Keratinocyte (primary cell): Measurements from ENCODE around the gene CCL15.

Experiments
- EZH2 ChIP-seq: IDR thresholded peaks from one replicate; pipeline ENCODE4 v1.6.1; 2012; ENCODE audit warnings: inconsistent platforms, mild to moderate bottlenecking, low read length, moderate library complexity
- TF ChIP-seq, protein P1 (sequence below), 3 experiments: IDR thresholded peaks in 1 of 3; conservative IDR thresholded peaks in 1 of 3; optimal IDR thresholded peaks in 1 of 3; 2 replicates in 2 of 3; 3 replicates in 1 of 3; pipeline versions ENCODE3 to v1.5.1; 2011; ENCODE audit warnings: low read length in 3 of 3, mild to moderate bottlenecking in 3 of 3, moderate library complexity in 2 of 3, control low read depth in 1 of 3, inconsistent platforms in 1 of 3; ENCODE audit not compliant: insufficient read depth in 2 of 3; ENCODE audit errors: extremely low read depth in 1 of 3

- TF ChIP-seq EZH2 = no peak
- TF ChIP-seq, protein P1, sequence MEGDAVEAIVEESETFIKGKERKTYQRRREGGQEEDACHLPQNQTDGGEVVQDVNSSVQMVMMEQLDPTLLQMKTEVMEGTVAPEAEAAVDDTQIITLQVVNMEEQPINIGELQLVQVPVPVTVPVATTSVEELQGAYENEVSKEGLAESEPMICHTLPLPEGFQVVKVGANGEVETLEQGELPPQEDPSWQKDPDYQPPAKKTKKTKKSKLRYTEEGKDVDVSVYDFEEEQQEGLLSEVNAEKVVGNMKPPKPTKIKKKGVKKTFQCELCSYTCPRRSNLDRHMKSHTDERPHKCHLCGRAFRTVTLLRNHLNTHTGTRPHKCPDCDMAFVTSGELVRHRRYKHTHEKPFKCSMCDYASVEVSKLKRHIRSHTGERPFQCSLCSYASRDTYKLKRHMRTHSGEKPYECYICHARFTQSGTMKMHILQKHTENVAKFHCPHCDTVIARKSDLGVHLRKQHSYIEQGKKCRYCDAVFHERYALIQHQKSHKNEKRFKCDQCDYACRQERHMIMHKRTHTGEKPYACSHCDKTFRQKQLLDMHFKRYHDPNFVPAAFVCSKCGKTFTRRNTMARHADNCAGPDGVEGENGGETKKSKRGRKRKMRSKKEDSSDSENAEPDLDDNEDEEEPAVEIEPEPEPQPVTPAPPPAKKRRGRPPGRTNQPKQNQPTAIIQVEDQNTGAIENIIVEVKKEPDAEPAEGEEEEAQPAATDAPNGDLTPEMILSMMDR (optimal IDR thresholded peaks at IDR 0.05 in 1 of 3, IDR thresholded peaks at IDR 0.05 in 1 of 3, conservative IDR thresholded peaks at IDR 0.05 in 1 of 3; ENCODE audit: extremely low read depth in 1 of 3, insufficient read depth in 2 of 3, low read length in 3 of 3) = no peak
These were observed 28.8 kb downstream of the CCL15 start for GRCh38 chr17:35972535-35972934.
